KMS-11 (cell line): ENCODE data around the gene CDC42BPA.

Experiments used
- H2AFZ ChIP-seq: fragments of 200-600 bp; sonication (generic); 2 replicates; pipeline ENCODE4 v1.6.1; 2016; ENCODE audit warnings: antibody characterized with exemption, mixed run types, low read depth
- H3K27ac ChIP-seq: fragments of 200-600 bp; sonication (generic); 2 replicates; pipeline ENCODE4 v1.6.1; 2016; ENCODE audit warnings: mild to moderate bottlenecking, mixed run types
- H3K27me3 ChIP-seq: fragments of 200-600 bp; sonication (generic); 2 replicates; pipeline ENCODE4 v1.6.1; 2017; ENCODE audit warnings: mild to moderate bottlenecking, low read depth, mixed run types, moderate library complexity; ENCODE audit not compliant: insufficient read depth
- H3K36me3 ChIP-seq: fragments of 200-600 bp; sonication (generic); 2 replicates; pipeline ENCODE4 v1.6.1; 2017; ENCODE audit warnings: mild to moderate bottlenecking, mixed run types; ENCODE audit not compliant: insufficient read depth
- H3K4me1 ChIP-seq: fragments of 200-600 bp; sonication (generic); 2 replicates; pipeline ENCODE4 v1.6.1; 2016; ENCODE audit warnings: mild to moderate bottlenecking, low read depth, mixed run types; ENCODE audit not compliant: poor library complexity, severe bottlenecking
- H3K4me2 ChIP-seq: fragments of 200-600 bp; sonication (generic); 2 replicates; pipeline ENCODE4 v1.7.0; 2016; ENCODE audit warnings: mild to moderate bottlenecking, mixed run types
- H3K4me3 ChIP-seq: fragments of 200-600 bp; sonication (generic); IDR thresholded peaks from 2 replicates; pipeline ENCODE4 v1.6.1; 2017; ENCODE audit warnings: low read depth, low read length, mixed read lengths; ENCODE audit not compliant: insufficient read depth
- H3K79me2 ChIP-seq: fragments of 200-600 bp; sonication (generic); 2 replicates; pipeline ENCODE4 v1.6.1; 2016; ENCODE audit warnings: low read depth, mixed run types; ENCODE audit not compliant: insufficient read depth
- H3K9ac ChIP-seq: fragments of 200-600 bp; sonication (generic); 2 replicates; pipeline ENCODE4 v1.6.1; 2016; ENCODE audit warnings: mild to moderate bottlenecking, mixed run types
- H4K20me1 ChIP-seq: fragments of 200-600 bp; sonication (generic); 2 replicates; pipeline ENCODE4 v1.6.1; 2016; ENCODE audit warnings: mild to moderate bottlenecking, mixed run types; ENCODE audit not compliant: insufficient read depth
- TF ChIP-seq, protein P1 (sequence below): fragments of 200-600 bp; sonication (generic); conservative IDR thresholded peaks from 2 replicates; pipeline ENCODE4 v1.6.1; 2017; ENCODE audit warnings: low read depth, mild to moderate bottlenecking, antibody characterized with exemption, low read length, moderate library complexity, mixed read lengths

CDC42BPA gene

DNA sequence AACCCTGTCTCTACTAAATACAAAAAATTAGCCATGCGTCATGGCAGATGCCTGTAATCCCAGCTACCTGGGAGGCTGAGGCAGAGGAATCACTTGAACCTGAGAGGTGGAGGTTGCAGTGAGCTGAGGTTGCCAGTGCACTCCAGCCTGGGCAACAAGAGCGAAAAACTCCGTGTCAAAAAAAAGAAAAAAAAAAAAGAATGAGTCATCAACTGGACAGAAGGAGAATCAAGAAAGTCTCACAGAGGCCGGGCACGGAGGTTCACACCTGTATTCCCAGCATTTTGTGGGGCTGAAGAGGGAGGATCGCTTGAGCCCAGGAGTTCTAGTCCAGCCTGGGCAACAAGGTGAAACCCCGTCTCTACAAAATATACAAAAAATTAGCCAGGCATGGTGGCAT, 45.5 kb upstream of the CDC42BPA start:
- H3K4me3 ChIP-seq: no peak overlapping the region
- no peak overlapping the region for H3K4me2 ChIP-seq
- no peaks in the 10 kb centered on the region for H3K79me2 ChIP-seq
- peaks cover under 1% of the 10 kb centered on the region for H3K4me1 ChIP-seq
- H3K9ac ChIP-seq: no peak overlapping the region
- TF ChIP-seq, protein P1, sequence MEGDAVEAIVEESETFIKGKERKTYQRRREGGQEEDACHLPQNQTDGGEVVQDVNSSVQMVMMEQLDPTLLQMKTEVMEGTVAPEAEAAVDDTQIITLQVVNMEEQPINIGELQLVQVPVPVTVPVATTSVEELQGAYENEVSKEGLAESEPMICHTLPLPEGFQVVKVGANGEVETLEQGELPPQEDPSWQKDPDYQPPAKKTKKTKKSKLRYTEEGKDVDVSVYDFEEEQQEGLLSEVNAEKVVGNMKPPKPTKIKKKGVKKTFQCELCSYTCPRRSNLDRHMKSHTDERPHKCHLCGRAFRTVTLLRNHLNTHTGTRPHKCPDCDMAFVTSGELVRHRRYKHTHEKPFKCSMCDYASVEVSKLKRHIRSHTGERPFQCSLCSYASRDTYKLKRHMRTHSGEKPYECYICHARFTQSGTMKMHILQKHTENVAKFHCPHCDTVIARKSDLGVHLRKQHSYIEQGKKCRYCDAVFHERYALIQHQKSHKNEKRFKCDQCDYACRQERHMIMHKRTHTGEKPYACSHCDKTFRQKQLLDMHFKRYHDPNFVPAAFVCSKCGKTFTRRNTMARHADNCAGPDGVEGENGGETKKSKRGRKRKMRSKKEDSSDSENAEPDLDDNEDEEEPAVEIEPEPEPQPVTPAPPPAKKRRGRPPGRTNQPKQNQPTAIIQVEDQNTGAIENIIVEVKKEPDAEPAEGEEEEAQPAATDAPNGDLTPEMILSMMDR: no peak
- no peak overlapping the region for H2AFZ ChIP-seq
- no peak overlapping the region for H3K27ac ChIP-seq
- no peaks in the 10 kb centered on the region for H3K36me3 ChIP-seq
- H3K27me3 ChIP-seq: no peaks in the 10 kb centered on the region
- H4K20me1 ChIP-seq: no peaks in the 10 kb centered on the region

DNA sequence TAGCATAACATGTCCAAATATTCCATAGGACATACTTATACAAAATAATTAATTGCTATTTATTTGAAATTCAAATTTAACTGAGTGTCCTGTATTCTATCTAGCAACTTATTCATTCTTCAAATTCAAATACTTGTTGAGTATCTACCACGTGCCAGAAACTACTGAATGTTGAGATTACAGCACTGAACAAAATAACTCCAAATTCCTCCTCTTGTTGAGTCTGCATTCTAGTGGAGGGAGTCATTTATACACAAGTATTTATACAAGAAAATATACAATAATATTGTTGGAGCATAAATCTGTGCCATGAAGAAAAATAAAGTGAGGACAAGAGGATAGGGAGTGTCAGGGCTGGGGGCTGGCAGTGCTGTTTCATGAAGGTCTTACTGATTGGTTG, 43.7 kb upstream of the CDC42BPA start:
- Histone ChIP-seq H3K79me2 (no peaks in the 10 kb centered on the region), H3K4me2 (no peak overlapping the region), H3K27ac (no peak overlapping the region), H3K9ac (no peak overlapping the region), H3K4me1 (no peaks in the 10 kb centered on the region), H2AFZ (no peak overlapping the region), H3K36me3 (no peaks in the 10 kb centered on the region), H3K4me3 (no peak overlapping the region), H3K27me3 (no peaks in the 10 kb centered on the region), H4K20me1 (no peaks in the 10 kb centered on the region)
- TF ChIP-seq, protein P1: no peak

DNA sequence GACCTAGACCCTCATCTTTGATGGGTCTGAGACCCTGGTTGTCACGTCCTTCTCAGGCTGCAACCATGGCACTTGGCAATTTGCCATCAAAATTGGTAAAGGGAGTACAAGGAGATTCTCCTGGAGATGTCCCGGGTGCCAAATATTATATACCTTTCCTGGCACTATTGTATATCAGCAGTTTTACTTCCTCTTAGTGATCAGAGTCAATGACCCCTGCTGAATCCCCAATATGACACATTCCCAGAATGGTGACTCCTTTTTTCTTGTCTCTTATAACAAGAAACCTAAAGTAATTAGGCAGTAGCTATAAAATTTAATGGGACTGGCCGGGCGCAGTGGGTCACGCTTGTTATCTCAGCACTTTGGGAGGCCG, 39.6 kb upstream of the CDC42BPA start:
- Histone ChIP-seq H3K4me2 (no peak overlapping the region), H3K27ac (no peak overlapping the region)
- TF ChIP-seq, protein P1: no peak

DNA sequence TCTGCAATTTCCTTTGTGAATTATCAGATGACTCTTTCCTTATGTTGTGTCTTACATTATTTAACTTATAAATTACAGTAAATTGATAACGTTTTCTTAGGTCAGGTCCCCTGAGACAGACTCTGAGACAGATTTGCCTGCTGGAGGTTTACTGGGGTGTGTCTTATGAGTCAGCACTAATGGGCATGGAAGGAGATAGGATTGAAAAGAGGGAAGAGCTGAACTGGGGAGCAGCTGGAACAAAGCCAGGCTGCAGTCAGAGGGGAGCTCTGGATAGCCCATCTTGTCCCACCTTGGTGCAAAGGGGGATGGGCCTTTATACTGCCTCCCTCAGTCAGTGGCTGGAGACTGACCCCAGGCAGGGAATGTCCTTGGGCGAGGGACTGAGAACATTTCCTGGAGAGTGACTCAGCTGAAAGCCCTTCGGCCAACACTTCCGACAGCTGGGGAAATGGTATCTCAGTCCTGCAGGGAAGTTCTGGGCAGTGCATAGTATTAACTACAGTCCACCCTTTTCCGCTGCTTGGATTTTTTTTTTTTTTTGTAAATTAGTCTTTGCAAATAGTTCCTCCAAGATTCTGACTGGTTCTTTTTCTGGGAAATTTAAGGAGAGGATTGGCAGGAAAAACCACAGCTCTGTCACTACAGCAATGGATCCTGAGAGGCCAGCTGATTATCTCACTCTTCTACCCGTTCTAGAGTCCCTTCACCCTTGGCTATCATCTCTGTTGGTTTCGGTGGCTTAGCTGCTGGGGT, 39.1 kb upstream of the CDC42BPA start:
- Histone ChIP-seq H3K4me1 (no peaks in the 10 kb centered on the region), H3K79me2 (no peaks in the 10 kb centered on the region), H4K20me1 (no peaks in the 10 kb centered on the region), H3K4me2 (no peak overlapping the region), H3K27ac (no peak overlapping the region), H3K4me3 (no peak overlapping the region), H3K27me3 (no peaks in the 10 kb centered on the region), H3K36me3 (no peaks in the 10 kb centered on the region), H3K9ac (no peak overlapping the region), H2AFZ (no peak overlapping the region)
- TF ChIP-seq, protein P1: no peak

More for the DNA sequence above, 39.6 kb upstream of the CDC42BPA start:
- H3K9ac ChIP-seq: no peak overlapping the region
- no peaks in the 10 kb centered on the region for H3K36me3 ChIP-seq
- no peak overlapping the region for H3K4me3 ChIP-seq
- no peaks in the 10 kb centered on the region for H3K4me1 ChIP-seq
- H3K27me3 ChIP-seq: no peaks in the 10 kb centered on the region
- H2AFZ ChIP-seq: no peak overlapping the region
- no peaks in the 10 kb centered on the region for H4K20me1 ChIP-seq
- no peaks in the 10 kb centered on the region for H3K79me2 ChIP-seq
